HG02623 (cell line): ENCODE measurements around the gene FGF4.

ENCODE experiments used
- ATAC-seq: cut with Tn5 transposase; IDR thresholded peaks from one replicate; pipeline ENCODE4 v1.9.1; 2021; ENCODE audit warnings: moderate library complexity; ENCODE audit not compliant: unreplicated experiment

Gene FGF4

DNA sequence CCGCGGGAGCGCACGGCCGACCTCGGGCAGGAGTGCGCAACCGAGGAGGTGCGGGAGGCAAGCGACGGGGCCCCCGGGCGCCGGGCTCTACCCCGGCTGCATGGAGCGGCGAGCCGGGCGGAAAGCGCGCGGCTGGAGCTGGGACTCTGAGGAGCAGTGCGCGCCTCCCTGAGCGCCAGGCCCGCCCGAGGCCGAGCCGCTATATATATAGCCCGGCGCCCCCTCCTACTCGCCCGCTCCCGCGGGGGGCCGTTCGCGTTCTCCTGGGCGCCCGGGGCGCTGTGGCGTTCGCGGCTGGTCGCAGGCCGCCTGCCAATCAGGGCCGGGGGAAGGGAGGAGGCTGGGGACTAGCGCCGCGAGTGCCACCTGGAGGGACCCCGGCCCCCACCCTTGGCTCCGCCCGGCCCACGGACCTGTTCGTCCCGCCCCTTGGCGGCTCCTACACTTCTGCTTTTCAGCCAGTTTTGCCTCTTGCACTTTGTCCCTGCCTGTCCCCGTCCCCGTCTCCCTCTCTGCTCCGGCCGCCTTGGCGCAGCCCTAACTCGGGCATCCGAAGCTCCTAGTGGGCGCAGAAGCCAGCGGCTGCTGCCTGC lies at the start of gene FGF4:
Gene FGF4, minus strand, starts transcription at position 179 of the 593 bp plus-strand sequence. CDS start 257 bp downstream, outside the sequence.
- ATAC-seq = no peak

GRCh38 chr11:69823641-69824265 lies 48.6 kb upstream of the FGF4 start:
- no peak for ATAC-seq

- no peak for ATAC-seq
Observed at GRCh38 chr11:69822676-69823494, 47.7 kb upstream of the FGF4 start.

- no peak for ATAC-seq
Observed at GRCh38 chr11:69821511-69822040, 46.4 kb upstream of the FGF4 start.

DNA sequence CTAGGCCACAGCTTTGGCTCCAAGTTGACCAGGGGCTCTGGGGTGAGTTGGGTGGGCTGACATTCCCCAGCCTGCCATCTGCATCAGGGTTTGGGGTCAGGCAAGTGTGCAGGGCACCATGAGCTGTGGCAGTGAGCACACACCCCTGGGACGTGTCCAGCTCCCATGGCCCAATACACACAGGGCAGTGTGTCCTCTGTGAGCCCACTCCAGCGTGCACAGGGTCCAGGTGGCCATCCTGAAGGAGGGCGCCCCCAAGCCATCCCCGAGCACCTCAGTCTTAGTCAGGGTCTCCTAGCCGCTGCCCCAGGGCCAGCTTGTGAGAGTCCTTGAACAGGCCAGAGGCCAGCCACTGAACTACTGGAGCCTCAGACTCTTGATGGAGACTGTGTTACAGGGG lies 45.3 kb upstream of the FGF4 start:
- ATAC-seq = no peak

DNA sequence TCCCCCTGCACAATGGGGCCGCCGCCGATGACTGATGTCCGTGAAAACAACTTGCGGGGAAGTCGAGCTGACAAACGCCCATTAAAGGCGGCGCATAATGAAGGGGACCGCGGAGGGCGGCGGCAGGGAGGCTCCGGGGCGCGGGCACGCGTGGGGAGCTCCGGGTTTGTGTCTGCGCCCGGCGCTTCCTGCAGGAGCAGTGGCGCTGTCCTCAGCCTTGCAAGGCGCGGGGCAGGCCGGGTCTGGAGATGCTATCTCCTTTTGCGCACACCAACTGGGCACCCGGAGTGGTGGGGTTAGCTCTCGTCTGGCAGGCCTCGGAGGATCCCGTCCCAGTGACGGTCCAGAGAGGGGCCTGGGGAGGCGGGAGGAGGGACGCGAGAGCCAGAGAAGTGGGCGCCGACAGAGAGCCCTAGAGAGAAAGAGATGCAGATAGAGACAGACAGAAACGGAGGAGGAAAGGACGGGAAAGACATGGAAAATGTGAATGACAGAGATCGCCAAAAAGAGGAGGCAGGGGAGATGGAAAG lies 44.5 kb upstream of the FGF4 start:
- no peak for ATAC-seq

GRCh38 chr11:69818603-69819441 lies 43.7 kb upstream of the FGF4 start, which contains the start of gene FGF3:
Gene FGF3, minus strand, starts transcription at chr11:69819416. Its CDS starts 483 bp downstream, at chr11:69818933.
- ATAC-seq = no peak

- no peak for ATAC-seq
Observed at GRCh38 chr11:69818231-69818602, 43.1 kb upstream of the FGF4 start.

- no peak for ATAC-seq
Observed at GRCh38 chr11:69817265-69818230, 42.4 kb upstream of the FGF4 start.

DNA sequence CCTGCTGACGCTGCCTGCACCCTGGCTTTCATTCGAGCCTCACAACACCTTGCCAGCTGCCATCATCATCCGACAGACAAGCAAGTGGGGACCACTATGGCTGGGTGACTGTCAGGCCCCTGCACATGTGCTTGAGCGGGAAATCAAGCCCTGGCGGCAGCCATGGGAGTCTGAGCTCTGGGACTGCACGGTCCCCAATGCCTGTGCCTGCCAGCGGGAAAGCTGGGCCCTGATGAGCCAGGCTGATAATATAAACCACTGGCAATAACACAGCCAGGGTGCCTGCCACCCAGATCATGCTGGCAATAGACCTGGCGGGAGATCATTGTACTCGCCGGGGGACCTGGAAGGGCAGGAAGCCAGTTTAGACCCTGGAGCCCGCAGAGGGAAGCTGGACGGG lies 41.5 kb upstream of the FGF4 start:
- no peak for ATAC-seq

GRCh38 chr11:69815973-69816372 lies 40.8 kb upstream of the FGF4 start:
- ATAC-seq = no peak

GRCh38 chr11:69814902-69815301 lies 39.8 kb upstream of the FGF4 start:
- ATAC-seq = no peak

DNA sequence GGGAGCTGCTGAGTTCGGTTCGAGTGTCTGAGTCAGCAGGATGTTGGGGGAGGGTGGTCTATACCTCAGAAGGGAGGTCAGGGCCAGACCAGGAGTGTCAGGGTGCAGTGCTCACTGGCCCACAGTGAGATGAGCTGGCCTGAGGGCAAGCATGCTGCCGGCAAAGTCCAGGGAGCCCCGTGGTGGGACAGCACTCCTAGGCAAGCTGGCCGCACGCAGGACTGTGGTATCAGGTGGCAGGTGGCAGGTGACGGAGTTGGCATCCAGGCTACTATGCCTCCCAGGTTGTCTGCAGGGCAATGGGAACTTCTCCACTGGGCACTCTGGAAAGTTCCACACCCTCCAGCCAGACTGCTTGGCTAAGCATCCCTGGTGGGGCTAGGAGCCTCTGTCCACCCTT lies 39.3 kb upstream of the FGF4 start:
- ATAC-seq = no peak

GRCh38 chr11:69813839-69814238 lies 38.7 kb upstream of the FGF4 start:
- ATAC-seq = no peak

DNA sequence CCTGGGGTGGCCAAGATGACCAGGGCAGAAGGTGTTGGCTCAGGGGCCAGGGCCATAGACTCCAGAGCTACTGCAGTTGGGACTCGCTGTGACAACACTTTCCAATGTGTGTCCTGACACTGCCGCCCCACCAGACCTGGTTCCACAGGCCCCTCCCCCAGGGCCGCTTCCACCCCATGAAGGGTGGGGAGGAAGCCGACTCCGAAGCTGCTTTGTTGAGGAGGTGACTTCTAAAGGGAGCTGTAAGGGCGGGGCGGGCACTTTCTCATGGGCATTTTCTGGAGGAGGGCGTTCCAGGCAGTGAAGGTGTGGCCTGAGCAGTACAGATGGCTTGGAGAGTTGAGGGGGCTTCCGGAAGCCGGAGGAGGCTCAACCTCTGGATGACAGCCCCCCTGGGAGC lies 37.8 kb upstream of the FGF4 start:
- no peak for ATAC-seq

DNA sequence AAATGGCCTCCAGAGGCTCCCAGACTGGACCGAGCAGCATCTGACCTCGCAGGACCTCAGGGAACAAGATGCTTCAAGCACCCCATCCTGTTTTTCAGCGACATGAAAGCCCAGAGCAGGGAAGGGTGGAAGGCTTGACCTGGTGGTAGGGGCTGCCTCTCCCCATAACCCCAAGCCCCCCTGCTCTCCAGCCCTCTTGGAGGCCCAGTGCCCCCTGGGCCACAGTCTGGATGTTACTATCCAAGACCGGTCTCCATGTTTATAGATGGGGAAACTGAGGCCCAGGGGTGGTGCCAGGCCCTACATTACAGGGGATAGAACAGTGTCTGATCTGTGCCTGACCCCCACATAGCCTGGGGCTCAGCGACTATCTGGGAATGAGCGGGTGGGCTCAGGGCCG lies 37.1 kb upstream of the FGF4 start:
- ATAC-seq = no peak

DNA sequence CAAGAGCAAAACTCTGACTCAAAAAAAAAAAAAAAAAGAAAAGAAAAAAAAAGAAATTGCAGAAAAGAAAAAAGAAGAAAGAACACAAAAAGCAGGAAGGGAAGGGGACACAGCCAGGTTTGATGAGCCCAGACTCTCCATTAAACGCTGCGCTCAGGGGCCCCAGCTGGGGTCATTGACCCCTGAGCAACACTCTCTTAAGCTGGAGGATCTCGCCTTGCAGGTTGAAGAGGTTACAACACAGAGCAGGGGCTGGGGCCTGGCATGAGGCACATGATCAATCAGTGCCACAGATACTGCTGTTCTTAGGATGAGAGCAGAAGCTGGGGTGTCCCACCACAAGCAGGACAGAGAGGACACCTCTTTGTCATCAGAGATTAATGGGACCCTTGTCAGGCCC lies 36.3 kb upstream of the FGF4 start:
- ATAC-seq = no peak

DNA sequence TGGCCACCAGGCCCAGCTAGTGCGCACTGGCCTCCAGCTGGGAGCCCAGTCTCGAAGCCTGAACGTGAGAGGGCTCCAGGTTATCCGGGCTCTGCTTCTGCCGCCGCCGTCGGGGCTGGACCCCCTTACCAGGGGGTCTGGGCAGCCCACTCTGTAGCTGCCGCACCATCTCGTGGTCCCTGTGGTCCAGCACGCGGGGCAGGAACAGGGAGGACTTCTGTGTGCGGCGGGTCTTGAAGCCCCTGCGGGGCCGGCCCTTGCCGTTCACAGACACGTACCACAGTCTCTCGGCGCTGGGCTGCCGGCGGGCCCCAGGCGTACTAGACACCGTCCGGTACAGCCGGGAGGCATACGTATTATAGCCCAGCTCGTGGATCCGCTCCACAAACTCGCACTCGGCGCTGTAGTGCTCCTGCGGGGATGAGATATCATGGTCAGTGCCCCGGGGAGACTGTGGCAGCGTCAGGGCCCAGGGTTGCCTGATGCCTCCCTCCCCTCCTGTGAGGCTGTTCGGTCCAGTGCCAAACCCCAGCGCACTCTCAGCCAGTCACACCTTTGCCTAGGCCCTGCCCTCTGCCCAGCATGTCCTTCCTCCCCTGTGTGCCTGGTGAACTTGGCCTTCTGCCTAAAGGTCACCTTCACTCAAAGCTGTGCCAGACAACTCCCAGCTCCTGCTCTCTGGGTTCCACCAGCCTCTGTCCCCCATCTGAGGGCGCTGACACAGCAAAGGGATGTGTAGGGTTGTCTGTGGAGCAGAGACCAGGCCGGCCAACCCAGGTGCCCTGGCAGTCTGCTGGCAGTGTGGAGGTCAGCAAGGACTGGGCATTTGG lies 35.4 kb upstream of the FGF4 start:
- no peak for ATAC-seq

DNA sequence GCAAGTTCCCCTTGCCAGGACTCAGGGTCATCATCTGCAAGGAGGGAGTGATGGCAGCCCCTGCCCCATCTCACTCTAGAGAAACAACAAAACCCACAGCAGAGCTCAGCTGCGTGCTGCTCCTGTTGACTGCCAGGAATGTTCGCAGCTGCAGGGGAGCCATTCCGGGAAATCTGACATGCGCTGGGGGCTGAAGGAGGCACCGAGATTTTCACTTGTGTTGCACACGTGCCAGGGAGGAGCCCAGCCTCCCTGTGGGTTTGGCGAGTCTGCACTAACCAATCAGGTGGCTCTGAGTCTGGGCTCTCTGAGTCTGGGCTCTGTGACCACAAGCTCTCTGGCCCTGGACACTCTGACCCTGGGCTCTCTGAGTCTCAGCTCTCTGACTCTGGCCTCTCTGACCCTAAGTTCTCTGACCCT lies 33.5 kb upstream of the FGF4 start:
- no peak for ATAC-seq
